ENCODE data around the gene SLC25A21. TPM values are rescaled to one million over a fixed set of nuclear protein-coding genes. Genes with fewer than 3 reads are reported as not detected.
"Not testable (repeated sequence)": the region's sequence is repeated elsewhere in the genome, so short reads cannot be mapped to it uniquely, and the experiment has no call there.

SLC25A21 gene
- total RNA-seq, 2 donors from 2014 or later = 0.73 to 0.77 TPM

DNA sequence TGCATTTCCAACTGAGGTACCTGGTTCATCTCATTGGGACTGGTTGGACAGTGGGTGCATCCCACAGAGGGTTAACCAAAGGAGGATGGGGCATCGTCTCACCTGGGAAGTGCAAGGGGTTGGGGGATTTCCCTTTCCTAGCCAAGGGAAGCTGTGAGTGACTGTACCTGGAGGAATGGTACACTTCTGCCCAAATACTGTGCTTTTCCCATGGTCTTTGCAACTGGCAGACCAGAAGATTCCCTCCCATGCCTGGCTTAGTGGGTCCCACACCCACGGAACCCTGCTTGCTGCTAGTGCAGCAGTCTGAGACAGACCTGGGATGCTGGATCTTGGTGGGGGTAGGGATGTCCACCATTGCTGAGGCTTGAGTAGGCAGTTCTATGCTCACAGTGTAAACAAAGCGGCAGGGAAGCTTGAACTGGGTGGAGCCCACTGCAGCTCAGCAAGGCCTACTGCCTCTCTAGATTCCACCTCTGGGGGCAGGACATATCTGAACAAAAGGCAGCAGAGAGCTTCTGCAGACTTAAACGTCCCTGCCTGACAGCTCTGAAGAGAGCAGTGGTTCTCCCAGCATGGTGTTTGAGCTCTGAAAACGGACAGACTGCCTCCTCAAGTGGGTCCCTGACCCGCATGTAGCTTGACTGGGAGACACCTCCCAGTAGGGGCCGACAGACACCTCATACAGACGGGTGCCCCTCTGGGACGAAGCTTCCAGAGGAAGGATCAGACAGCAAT is 15.6 kb upstream of the SLC25A21 start:
- DNase-seq; ATAC-seq; intact Hi-C loops (cut with DNase I): not testable (repeated sequence)

DNA sequence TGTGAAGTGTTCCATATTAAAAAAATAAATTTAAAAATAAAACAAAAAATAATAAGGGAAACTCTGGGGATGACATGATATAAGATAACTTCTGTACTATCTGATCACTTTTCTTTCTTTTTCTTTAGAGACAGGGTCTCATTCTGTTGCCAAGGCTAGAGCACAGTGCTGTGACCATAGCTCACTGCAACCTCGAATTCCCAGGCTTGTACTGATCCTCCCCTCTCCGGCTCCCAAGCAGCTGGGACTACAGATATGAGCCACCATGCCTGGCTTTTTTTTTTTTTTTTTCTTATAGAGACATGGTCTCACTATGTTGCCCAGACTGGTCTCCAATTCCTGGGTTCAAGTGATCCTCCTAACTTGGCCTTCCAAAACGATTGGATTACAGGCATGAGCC is 14.9 kb upstream of the SLC25A21 start:
- intact Hi-C loops (cut with DNase I) = no loop called here
- DNase-seq (no peak), ATAC-seq (no peak)

DNA sequence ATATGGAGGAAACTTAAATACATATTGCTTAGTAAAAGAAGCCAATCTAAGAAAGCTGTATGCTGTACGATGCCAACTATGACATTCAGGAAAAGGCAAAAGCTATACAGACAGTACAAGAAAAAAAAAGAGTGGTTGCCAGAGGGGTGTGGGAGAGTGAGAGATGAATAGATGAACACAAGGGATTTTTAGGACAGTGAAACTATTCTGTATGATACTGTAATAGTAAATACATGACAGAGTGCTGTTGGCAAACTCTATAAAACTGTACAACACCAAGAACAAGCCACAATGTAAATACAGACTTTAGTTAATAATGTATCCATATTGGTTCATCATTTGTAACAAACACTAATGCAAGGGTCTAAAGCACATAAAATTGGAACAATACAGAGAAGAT is 14.5 kb upstream of the SLC25A21 start:
- no peak for ATAC-seq
- no peak for DNase-seq
- intact Hi-C loops (cut with DNase I) = no loop called here

DNA sequence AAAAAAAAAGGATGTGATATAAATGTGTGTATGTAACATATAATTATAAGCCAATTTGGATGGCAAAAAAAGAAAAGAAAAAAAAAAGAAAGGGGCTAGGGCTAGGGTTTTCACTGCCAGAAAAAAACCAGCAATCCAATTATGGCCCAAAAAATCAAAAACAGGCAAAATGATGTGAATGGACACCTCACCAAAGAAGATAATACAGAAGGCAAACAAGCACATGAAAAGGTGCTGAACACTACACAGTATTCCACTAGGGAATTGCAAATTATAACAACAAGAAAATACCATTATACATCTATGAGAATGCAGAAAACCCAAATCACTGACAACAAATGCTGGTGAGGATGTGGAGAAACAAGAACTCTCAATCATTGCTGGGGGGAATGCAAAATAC is 13.3 kb upstream of the SLC25A21 start:
- no peak for DNase-seq
- no peak for ATAC-seq
- intact Hi-C loops (cut with DNase I) = no loop called here

DNA sequence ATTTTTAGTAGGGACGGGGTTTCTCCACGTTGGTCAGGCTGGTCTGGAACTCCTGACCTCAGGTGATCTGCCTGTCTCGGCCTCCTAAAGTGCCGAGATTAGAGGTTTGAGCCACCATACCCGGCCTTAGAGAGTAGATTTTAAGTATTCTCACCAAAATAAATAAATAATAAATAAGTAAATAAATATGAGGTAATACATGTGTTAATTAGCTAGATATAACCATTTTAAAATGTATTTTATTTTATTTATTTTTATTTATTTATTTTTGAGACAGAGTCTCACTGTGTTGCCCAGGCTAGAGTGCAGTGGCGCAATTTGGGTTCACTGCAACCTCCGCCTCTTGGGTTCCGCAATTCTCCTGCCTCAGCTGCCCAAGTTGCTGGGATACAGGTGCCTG is 12.1 kb upstream of the SLC25A21 start:
- intact Hi-C loops (cut with DNase I); DNase-seq; ATAC-seq: not testable (repeated sequence)

DNA sequence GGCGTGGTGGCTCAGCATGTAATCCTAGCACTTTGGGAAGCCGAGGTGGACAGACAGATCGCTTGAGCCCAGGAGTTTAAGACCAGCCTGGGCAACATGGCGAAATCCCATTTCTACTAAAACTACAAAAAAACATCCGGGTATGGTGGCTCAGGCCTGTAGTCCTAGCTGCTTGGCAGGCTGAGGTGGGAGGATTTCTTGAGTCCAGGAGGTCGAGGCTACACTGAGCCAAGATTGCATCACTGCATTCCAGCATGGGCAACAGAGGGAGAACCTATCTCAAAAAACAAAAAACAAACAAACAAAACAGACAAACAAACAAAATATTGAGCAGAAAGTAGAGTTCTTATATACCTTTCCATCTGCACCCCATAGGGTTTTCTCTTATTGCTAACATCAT is 9.0 kb upstream of the SLC25A21 start:
- no peak for ATAC-seq
- intact Hi-C loops (cut with DNase I) = no loop called here

DNA sequence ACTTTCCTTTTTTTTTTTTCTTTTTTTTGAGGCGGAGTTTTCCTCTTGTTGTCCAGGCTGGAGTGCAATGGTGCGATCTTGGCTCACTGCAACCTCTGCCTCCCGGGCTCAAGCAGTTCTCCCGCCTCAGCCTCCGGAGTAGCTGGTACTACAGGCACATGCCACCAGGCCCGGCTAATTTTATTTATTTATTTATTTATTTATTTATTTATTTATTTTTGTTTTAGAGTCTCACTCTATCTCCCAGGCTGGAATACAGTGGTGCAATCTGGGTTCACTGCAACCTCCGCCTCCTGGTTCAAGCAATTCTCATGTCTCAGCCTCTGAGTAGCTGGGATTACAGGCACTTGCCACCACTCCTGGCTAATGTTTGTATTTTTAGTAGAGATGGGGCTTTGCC is 8.5 kb upstream of the SLC25A21 start:
- intact Hi-C loops (cut with DNase I); DNase-seq; ATAC-seq: not testable (repeated sequence)

More for the DNA sequence above, 9.0 kb upstream of the SLC25A21 start:
- DNase-seq = no peak

DNA sequence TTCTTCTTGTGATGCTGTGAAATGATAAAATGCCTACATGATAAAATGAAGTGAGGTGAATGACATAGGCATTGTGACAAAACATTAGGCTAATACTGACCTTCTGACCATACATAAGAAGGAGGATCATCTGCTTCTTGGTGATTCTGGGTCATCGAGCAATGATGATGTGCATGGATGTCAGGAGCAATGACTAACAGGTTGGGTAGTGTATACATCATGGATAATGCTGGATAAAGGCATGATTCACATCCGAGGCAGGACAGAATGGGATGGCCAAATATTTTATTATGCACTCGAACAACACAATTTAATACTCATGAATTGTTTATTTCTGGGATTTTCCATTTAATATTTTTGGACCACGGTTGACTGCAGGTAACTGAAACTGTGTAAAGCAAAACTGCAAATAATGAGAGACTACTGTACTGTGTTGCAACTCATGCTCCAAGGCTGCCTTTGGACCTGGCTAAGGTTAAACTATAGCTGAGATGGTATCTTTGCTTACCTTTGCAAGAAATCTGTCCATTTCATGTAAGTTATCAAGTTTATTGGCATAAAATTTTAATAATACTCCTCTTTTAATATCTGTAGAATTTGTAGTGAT is 7.6 kb upstream of the SLC25A21 start:
- intact Hi-C loops (cut with DNase I) = no loop called here
- no peak for ATAC-seq
- no peak for DNase-seq

DNA sequence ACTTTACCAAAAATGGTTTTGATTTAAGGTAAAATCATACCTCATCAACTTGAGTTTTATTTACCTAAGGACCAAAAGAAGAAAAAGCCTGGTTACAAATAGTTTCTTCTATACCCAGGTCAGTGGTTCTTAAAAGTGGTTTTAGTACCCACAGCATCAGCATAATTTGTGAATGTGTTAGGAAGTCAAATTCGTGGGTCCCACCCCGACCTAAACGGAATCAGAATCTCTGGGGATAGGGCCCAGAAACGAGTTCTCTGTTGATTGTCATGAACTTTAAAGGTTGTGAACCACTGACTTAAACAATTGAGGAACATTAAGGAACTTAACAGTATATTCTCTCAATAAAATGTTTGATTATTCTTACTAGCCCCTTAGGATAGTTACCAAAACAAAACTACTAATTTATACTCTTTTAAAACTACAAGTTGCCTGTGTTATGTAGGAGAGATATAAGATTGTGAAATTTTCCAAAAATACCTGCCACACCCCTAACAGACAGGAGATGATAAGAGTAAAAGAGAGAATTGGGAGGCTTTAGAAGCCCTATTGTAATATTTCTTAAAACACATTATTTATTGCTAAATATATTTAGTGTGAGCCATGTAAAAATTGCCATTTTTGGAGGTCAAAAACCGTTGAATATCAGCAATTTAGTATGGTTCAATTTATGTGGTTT is 669 bp upstream of the SLC25A21 start:
- intact Hi-C loops (cut with DNase I) = no loop called here
- DNase-seq (no peak), ATAC-seq (no peak)

DNA sequence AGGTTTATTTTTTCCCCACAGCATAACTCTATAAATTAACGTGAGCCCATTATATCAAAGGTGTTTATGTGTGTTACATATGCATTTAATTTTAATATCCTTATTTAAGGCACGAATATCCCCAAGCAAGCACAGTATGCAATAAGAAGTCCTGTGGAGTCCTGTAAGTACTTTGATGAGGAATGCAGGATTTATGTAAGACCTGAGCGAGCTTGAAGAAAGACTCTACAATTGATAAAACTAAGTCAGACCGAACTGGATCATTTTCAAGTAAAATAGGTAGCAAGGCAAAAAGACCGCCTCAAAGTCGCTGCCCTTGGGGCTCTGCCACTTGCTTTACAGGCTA is 755 bp downstream of the SLC25A21 start:
- ATAC-seq (peak in 1 of 2 donors; percentile 7), DNase-seq (no peak)
- intact Hi-C loops (cut with DNase I) = no loop called here

DNA sequence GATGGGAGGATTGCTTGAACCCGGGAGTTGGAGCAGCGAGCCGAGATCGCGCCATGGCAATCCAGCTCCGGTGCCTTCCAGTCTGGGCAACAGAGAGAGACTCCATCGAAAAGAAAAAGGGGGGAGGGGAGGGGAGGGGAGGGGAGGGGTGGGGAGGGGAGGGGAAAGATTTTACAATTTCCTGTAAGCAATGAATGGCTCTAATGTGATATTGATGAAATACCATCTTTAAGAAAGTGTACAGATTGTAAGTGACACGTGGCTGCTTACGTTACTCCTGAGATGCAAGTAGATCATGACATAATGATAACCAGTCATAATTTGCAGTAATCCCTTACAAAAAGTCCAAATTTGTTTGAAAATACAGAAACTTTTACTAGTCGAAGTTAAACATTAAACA is 1.4 kb downstream of the SLC25A21 start:
- intact Hi-C loops (cut with DNase I) = no loop called here
- DNase-seq = no peak
- no peak for ATAC-seq

DNA sequence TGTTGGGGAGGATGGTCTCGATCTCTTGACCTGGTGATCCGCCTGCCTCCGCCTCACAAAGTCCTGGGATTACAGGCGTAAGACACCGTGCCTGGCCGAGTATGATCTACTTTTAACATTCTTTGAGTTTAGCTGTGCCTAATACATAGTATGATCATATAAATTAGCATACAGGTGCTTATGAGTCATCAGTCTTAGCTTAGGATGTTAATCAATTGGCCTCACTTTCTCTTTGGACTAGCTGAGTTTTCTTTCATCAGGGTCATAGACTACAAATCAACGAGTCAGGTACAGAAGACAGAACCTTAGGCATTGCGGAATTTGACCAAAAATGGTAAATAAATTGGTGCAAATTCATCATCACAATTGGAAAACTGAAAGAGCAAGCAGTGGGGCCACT is 2.2 kb downstream of the SLC25A21 start:
- ATAC-seq (no peak), DNase-seq (no peak)
- intact Hi-C loops (cut with DNase I) = no loop called here

DNA sequence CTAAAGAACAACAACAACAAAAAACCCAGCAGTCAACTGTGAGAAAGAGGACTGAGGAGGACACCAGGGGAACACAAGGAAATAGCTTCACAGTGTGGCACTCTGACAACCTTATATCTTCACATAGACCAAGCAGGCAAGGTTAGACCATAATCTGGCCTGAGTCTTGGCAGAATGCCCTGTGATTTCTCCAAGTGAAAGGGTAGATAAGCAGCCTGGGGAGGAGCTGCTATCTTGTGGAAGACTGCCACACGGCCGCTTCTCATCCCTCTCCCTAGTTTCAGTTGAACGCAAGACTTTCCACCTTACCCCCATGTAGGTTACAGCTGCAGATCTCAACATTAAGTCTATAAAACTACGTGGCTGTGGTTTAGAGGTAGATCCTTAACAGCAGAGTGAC is 3.7 kb downstream of the SLC25A21 start:
- intact Hi-C loops (cut with DNase I) = no loop called here
- DNase-seq (no peak), ATAC-seq (peak in 1 of 2 donors; percentile 35)

DNA sequence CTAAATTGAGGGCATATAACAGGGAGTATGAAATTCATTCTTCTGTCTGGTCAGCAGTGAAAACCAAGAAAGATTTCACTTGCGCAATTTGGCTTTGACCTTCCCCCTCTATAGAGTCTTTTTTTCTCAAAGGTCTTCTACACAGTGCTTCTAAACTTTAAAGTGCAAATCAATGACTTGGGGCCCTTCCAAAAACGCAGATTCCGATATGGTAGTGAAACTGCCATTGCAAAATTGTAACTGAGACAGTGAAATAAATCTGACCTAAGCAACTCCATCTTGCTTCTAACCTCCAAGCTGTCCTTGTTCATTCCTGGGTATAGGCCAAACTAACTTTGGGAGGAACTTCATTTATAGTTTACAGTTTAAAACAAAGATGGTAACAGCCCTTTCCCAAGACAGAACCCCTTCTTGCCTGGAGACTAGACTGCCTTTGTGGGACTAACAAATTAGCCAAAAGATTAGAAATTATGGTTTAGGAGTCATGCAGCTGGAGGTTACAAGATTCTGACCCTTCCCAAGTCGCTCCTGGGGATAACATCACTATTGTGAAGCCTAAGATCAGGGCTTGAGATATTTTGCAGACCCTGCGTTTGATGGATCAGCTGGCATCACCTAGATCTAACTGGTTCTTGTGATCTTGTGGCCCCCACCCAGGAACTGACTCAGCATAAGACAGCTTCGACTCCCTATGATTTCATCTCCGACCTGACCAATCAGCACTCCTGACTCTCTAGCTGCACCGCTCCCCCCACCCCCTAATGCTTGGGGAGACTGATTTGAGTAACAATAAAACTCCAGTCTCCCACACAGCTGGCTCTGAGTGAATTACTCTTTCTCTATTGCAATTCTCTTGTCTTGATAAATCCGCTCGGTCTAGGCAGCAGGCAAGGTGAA is 5.0 kb downstream of the SLC25A21 start:
- ATAC-seq (no peak), DNase-seq (no peak)
- intact Hi-C loops (cut with DNase I) = no loop called here

DNA sequence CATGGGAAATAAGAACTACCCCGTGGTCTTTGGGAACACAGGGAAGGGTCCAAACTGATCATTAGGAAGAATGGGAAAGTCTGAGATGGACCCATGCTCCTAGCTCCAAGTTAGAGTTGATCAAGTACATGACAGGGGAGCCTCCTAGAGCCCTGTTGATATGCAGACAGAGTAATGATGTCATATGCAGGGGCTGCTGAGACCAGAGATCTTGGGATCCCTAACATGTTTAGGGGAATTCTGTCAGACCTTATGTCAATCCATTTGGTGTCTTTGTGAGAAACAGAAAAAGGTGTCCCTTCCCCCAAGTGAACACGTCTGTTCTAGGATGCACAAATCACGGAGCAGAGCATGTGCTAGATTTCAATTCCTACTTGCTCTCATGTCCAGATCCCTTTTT is 6.6 kb downstream of the SLC25A21 start:
- intact Hi-C loops (cut with DNase I) = no loop called here
- no peak for DNase-seq
- ATAC-seq = no peak

DNA sequence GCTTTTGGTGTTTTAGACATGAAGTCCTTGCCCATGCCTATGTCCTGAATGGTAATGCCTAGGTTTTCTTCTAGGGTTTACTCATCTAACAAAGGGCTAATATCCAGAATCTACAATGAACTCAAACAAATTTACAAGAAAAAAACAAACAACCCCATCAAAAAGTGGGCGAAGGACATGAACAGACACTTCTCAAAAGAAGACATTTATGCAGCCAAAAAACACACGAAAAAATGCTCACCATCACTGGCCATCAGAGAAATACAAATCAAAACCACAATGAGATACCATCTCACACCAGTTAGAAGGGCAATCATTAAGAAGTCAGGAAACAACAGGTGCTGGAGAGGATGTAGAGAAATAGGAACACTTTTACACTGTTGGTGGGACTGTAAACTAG is 10.1 kb downstream of the SLC25A21 start:
- ATAC-seq; DNase-seq; intact Hi-C loops (cut with DNase I): not testable (repeated sequence)

DNA sequence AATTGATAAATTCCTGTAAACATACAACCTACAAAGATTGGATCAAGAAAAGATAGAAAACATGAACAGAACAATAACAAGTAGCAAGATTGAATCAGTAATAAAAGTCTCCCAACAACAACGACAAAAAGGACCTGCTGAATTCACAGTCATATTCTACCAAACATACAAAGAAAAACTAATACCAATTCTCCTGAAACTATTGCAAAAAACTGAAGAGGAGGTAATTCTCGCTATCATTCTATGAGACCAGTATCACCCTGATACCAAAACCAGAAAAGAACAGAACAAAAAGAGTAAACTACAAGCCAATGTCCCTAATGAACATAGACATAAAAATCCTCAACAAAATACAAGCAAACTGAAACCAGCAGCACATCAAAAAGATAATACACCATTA is 14.4 kb downstream of the SLC25A21 start:
- DNase-seq (no peak), ATAC-seq (no peak)
- intact Hi-C loops (cut with DNase I) = loop anchor here in 1 of 2 donors (10.0 kb wide), 1 partner anchor 513 kb away; no protein-coding TSS in a partner anchor

DNA sequence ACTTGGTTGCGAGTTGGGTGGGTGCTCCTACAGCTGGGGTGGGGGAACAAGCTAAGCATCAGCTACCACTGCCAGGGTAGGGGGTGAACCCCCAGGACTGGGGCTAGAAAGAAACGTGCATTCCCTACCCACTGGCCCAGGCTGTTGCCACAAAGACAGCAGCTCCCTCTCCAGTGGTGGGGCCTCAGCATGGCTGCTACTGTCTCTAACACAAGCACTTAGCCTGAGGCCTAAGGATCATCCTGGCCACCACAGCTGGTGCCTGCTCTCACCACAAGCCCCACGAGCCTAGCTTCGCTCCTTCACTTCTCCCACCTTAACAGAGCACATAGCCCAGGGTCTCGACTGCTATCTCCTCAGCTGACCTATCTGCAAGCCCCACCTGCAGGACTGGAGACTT is 18.9 kb downstream of the SLC25A21 start:
- intact Hi-C loops (cut with DNase I) = loop anchor here in 1 of 2 donors (10.0 kb wide), 1 partner anchor 509 kb away; no protein-coding TSS in a partner anchor
- ATAC-seq (no peak), DNase-seq (no peak)

DNA sequence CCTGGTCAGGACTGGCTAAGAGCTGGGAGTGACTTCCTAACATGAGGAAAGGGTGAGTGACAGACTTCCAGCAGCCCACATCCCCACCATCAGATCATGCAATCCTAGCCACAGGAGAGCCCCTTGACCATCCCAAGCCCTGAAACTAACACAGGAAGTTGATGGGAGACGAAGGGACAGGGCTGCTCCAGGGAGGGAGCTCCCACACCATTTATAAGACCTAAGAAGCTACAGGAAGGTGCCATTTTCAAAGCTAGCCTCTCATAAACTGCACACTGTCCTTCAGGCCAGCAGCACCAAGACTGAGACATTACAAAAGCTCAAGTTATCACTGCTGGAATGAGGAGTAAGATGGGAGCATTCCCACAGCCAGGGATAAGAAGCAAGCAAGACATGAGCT is 19.4 kb downstream of the SLC25A21 start:
- ATAC-seq = no peak
- DNase-seq = no peak
- intact Hi-C loops (cut with DNase I) = loop anchor here in 1 of 2 donors (10.0 kb wide), 1 partner anchor 508 kb away; no protein-coding TSS in a partner anchor
